Measurements from ENCODE around the gene CDKN2AIP. TPM values are rescaled to one million over a fixed set of nuclear protein-coding genes. Genes with fewer than 3 reads are reported as not detected.

CDKN2AIP gene
- total RNA-seq, 4 donors from 2014 or later, result 16.1 to 25.2 (median 20.1) TPM

DNA sequence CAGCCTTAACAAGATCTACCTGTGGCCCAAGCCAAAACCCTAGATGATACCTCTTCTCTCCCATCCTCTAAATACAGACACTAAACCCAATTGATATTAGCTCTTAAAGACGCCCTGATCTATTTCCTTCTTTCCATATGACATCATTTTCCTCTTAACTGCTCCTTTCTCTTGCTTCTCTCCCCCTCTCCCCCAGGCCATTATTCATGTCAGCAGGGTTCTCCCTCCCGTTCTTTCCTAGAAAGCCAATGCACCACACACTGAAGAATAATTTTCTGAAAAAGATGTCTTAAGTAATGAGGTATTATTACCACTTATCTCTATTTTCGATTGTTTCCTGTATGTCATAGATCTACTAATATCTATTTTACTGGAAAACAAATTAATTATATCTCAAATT, 50.7 kb downstream of the CDKN2AIP start:
- no peak for DNase-seq (ENCODE audit: low spot score)
- ATAC-seq (ENCODE audit: low FRiP score), result no peak
- TF ChIP-seq, protein P1, sequence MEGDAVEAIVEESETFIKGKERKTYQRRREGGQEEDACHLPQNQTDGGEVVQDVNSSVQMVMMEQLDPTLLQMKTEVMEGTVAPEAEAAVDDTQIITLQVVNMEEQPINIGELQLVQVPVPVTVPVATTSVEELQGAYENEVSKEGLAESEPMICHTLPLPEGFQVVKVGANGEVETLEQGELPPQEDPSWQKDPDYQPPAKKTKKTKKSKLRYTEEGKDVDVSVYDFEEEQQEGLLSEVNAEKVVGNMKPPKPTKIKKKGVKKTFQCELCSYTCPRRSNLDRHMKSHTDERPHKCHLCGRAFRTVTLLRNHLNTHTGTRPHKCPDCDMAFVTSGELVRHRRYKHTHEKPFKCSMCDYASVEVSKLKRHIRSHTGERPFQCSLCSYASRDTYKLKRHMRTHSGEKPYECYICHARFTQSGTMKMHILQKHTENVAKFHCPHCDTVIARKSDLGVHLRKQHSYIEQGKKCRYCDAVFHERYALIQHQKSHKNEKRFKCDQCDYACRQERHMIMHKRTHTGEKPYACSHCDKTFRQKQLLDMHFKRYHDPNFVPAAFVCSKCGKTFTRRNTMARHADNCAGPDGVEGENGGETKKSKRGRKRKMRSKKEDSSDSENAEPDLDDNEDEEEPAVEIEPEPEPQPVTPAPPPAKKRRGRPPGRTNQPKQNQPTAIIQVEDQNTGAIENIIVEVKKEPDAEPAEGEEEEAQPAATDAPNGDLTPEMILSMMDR (IDR thresholded peaks at IDR 0.05), result no peak

Other genes starting within 250 kb of the CDKN2AIP start
- not detected for gene CLDN22, start 124.4 kb upstream of the CDKN2AIP start, total RNA-seq
- gene CLDN24, start 122.2 kb upstream of the CDKN2AIP start, total RNA-seq, result not detected
- gene ING2, start 60.4 kb downstream of the CDKN2AIP start, total RNA-seq, result 10 to 100 TPM; 11.5 to 28.5 (median 13.9) TPM
- 10 to 100 TPM; 16.3 to 19.7 (median 18.1) TPM for gene RWDD4, start 214.5 kb downstream of the CDKN2AIP start, total RNA-seq
- 10 to 100 TPM; 31.1 to 76.9 (median 42.1) TPM for gene TRAPPC11, start 214.7 kb downstream of the CDKN2AIP start, total RNA-seq

Measured in omental fat pad (tissue), 4 donors.